Gastroesophageal sphincter (tissue), 3 donors: Measurements from ENCODE around the gene NKD1.

Experiments used
- CTCF ChIP-seq, 4 experiments: fragments of 200-600 bp in 2 of 4; fragments of 450-650 bp in 2 of 4; sonication (generic) in 1 of 4; IDR thresholded peaks; one replicate each; pipeline ENCODE4 v1.5.1; 2017 to 2019; ENCODE audit warnings: antibody characterized with exemption in 4 of 4, mild to moderate bottlenecking in 2 of 4, moderate library complexity in 2 of 4
- EP300 ChIP-seq: sonication (generic); formaldehyde crosslinking; IDR thresholded peaks from one replicate; pipeline ENCODE4 v1.6.1; 2017; ENCODE audit warnings: antibody characterized with exemption, mild to moderate bottlenecking
- POLR2A ChIP-seq, 2 donors: fragments of 450-650 bp; IDR thresholded peaks; one replicate each; pipeline ENCODE4 v1.6.1; 2017; ENCODE audit warnings: antibody characterized with exemption in 2 of 2, mild to moderate bottlenecking in 2 of 2, moderate library complexity in 1 of 2

DNA sequence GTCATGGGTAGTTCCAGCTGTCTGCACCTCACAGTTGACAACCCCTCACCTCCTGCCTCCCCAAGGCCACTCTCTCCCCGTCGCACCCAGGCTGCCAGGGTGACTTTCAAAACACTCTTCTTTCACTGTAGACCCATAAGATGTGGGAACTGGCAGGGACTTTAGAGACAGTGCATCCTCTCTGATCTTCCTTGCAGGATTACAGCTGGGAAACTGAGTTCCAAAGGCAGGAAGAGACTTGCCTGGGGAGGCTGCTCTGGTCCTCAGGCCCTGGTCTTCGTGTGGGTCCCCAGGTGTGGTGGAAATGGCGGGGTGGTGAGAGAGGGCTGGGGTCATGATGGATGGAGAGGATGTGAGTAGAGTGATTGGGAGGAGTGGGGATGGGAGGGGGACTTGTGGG, 21.9 kb upstream of the NKD1 start:
- TF ChIP-seq CTCF (IDR thresholded peaks at IDR 0.05) (no peak), POLR2A (IDR thresholded peaks at IDR 0.05) (no peak), EP300 (no peak)
